Mesendoderm (in vitro differentiated cells): Measurements from ENCODE around the gene ILDR2.

Experiments
- DNase-seq: peaks from one replicate; pipeline ENCODE4 v3.0.0; 2013
- H2AK5ac ChIP-seq: 2 replicates; pipeline ENCODE4 v1.6.1; 2013; ENCODE audit warnings: low read length, inconsistent platforms
- H2BK120ac ChIP-seq: 2 replicates; pipeline ENCODE4 v1.6.1; 2013; ENCODE audit warnings: low read depth, mild to moderate bottlenecking, low read length, moderate library complexity, mixed read lengths
- H2BK15ac ChIP-seq: replicated peaks from 2 replicates; pipeline ENCODE4 v1.6.1; 2013; ENCODE audit warnings: low read depth, mild to moderate bottlenecking, moderate library complexity
- H2BK5ac ChIP-seq: 2 replicates; pipeline ENCODE4 v1.6.1; 2013; ENCODE audit warnings: low read length, inconsistent platforms
- H3K18ac ChIP-seq: 2 replicates; pipeline ENCODE4 v1.6.1; 2013; ENCODE audit warnings: mild to moderate bottlenecking, low read length, mixed read lengths
- H3K23ac ChIP-seq: one replicate; pipeline ENCODE4 v1.6.1; 2013; ENCODE audit warnings: low read length
- H3K27ac ChIP-seq: 2 replicates; pipeline ENCODE4 v1.5.1; 2013; ENCODE audit warnings: low read depth, mild to moderate bottlenecking, inconsistent platforms, low read length, moderate library complexity
- H3K27me3 ChIP-seq: 2 replicates; pipeline ENCODE4 v1.6.1; 2013; ENCODE audit warnings: low read length, control low read depth, mild to moderate bottlenecking, inconsistent platforms; ENCODE audit not compliant: insufficient read depth, poor library complexity
- H3K36me3 ChIP-seq: 2 replicates; pipeline ENCODE4 v1.6.1; 2013; ENCODE audit warnings: low read length, inconsistent platforms; ENCODE audit not compliant: control insufficient read depth, insufficient read depth
- H3K4ac ChIP-seq: one replicate; pipeline ENCODE4 v1.6.1; 2013; ENCODE audit warnings: low read depth, mild to moderate bottlenecking, low read length, moderate library complexity
- H3K4me1 ChIP-seq: 2 replicates; pipeline ENCODE4 v1.6.1; 2013; ENCODE audit warnings: low read depth, low read length, inconsistent platforms; ENCODE audit not compliant: control insufficient read depth
- H3K4me2 ChIP-seq: 2 replicates; pipeline ENCODE4 v1.6.1; 2013; ENCODE audit warnings: low read length
- H3K4me3 ChIP-seq: 2 replicates; pipeline ENCODE4 v1.5.1; 2013; ENCODE audit warnings: mild to moderate bottlenecking, low read length
- H3K56ac ChIP-seq: one replicate; pipeline ENCODE4 v1.6.1; 2013; ENCODE audit warnings: low read length
- H3K79me1 ChIP-seq: 2 replicates; pipeline ENCODE4 v1.6.1; 2013; ENCODE audit warnings: low read length, inconsistent platforms
- H3K79me2 ChIP-seq: 2 replicates; pipeline ENCODE4 v1.6.1; 2013; ENCODE audit warnings: mild to moderate bottlenecking, low read length; ENCODE audit not compliant: control insufficient read depth, insufficient read depth
- H3K9ac ChIP-seq: 2 replicates; pipeline ENCODE4 v1.6.1; 2013; ENCODE audit warnings: low read length, inconsistent platforms
- H4K5ac ChIP-seq: one replicate; pipeline ENCODE4 v1.6.1; 2013; ENCODE audit warnings: low read length
- H4K8ac ChIP-seq: one replicate; pipeline ENCODE4 v1.6.1; 2013; ENCODE audit warnings: low read depth, mild to moderate bottlenecking, control low read depth, low read length, moderate library complexity
- WGBS: extraction: QIAGEN DNeasy Blood & Tissue Kit; methylation state at CpG from one replicate; pipeline ENCODE4 v1.1.7; 2013; ENCODE audit warnings: low lambda C conversion rate, missing lambda C conversion rate; ENCODE audit not compliant: insufficient coverage; ENCODE audit errors: extremely low coverage; 5-methylcytosine and 5-hydroxymethylcytosine counted together

Gene ILDR2

GRCh38 chr1:166939741-166940375, 35.5 kb downstream of the ILDR2 start:
- Histone ChIP-seq H2BK5ac (no peak overlapping the region), H3K79me1 (no peaks in the 10 kb centered on the region), H3K4me1 (no peaks in the 10 kb centered on the region), H3K23ac (no peak overlapping the region), H3K4me2 (no peak overlapping the region), H2BK15ac (no peak overlapping the region), H2AK5ac (no peak overlapping the region), H3K56ac (no peak overlapping the region), H3K4me3 (no peak overlapping the region), H3K18ac (no peak overlapping the region), H3K9ac (no peak overlapping the region), H4K8ac (no peak overlapping the region), H3K27ac (no peak overlapping the region), H3K79me2 (no peaks in the 10 kb centered on the region), H3K36me3 (no peaks in the 10 kb centered on the region), H3K4ac (no peak overlapping the region), H4K5ac (no peak overlapping the region), H3K27me3 (no peaks in the 10 kb centered on the region), H2BK120ac (no peak overlapping the region)
- no peak for DNase-seq
- no CpG with 5 or more reads among the region's 5 CpGs for WGBS

DNA sequence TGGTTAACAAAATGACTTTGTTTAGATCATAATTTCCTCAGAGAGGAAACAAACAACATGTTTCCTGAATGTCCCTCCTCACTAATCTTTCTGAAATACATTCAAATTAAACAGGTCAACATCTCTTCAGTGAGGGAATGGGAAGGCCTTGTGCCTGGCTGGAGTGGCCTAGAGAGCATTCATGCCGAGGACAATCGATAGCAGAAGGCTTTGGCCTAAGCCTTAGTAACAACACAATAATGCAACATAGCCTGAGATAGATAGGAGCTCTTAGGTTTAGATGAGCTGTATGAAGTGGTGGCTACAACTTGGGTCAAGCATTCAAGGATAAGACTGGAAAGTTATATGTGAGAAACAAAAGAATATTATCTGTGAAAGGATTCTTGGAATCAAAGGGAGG, 37.4 kb downstream of the ILDR2 start:
- no CpG with 5 or more reads among the region's 2 CpGs for WGBS
- Histone ChIP-seq H3K4me2 (no peak overlapping the region), H3K4me3 (no peak overlapping the region), H2BK120ac (no peak overlapping the region), H3K56ac (no peak overlapping the region), H4K8ac (no peak overlapping the region), H3K9ac (no peak overlapping the region), H3K4me1 (no peaks in the 10 kb centered on the region), H2BK5ac (no peak overlapping the region), H4K5ac (no peak overlapping the region), H3K36me3 (no peaks in the 10 kb centered on the region), H3K27me3 (no peaks in the 10 kb centered on the region), H2AK5ac (no peak overlapping the region), H3K27ac (no peak overlapping the region), H3K18ac (no peak overlapping the region), H3K4ac (no peak overlapping the region), H3K79me1 (no peaks in the 10 kb centered on the region), H2BK15ac (no peak overlapping the region), H3K23ac (no peak overlapping the region), H3K79me2 (no peaks in the 10 kb centered on the region)
- no peak for DNase-seq

- H3K23ac ChIP-seq = no peak overlapping the region
- no peak overlapping the region for H3K4ac ChIP-seq
- H3K27ac ChIP-seq = no peak overlapping the region
- DNase-seq = no peak
- H2BK5ac ChIP-seq = no peak overlapping the region
- H3K56ac ChIP-seq = no peak overlapping the region
- H3K79me2 ChIP-seq = no peaks in the 10 kb centered on the region
- no CpG with 5 or more reads among the region's 4 CpGs for WGBS
- no peak overlapping the region for H2BK120ac ChIP-seq
- H3K9ac ChIP-seq = no peak overlapping the region
- H3K36me3 ChIP-seq = no peaks in the 10 kb centered on the region
- H3K4me1 ChIP-seq = no peaks in the 10 kb centered on the region
- no peak overlapping the region for H3K4me3 ChIP-seq
- H3K18ac ChIP-seq = no peak overlapping the region
- H4K5ac ChIP-seq = no peak overlapping the region
- H3K4me2 ChIP-seq = no peak overlapping the region
- no peaks in the 10 kb centered on the region for H3K27me3 ChIP-seq
- no peaks in the 10 kb centered on the region for H3K79me1 ChIP-seq
- H2AK5ac ChIP-seq = no peak overlapping the region
- H4K8ac ChIP-seq = no peak overlapping the region
- no peak overlapping the region for H2BK15ac ChIP-seq
Measured at GRCh38 chr1:166937329-166937728, 38.0 kb downstream of the ILDR2 start.

- no peak overlapping the region for H3K9ac ChIP-seq
- no peak overlapping the region for H3K4me2 ChIP-seq
- H3K18ac ChIP-seq = no peak overlapping the region
- no peak overlapping the region for H4K8ac ChIP-seq
- no peak overlapping the region for H2BK5ac ChIP-seq
- no CpG with 5 or more reads among the region's 1 CpG for WGBS
- H4K5ac ChIP-seq = no peak overlapping the region
- no peaks in the 10 kb centered on the region for H3K27me3 ChIP-seq
- H3K4me1 ChIP-seq = no peaks in the 10 kb centered on the region
- no peak overlapping the region for H3K23ac ChIP-seq
- no peak overlapping the region for H3K56ac ChIP-seq
- H3K4ac ChIP-seq = no peak overlapping the region
- no peaks in the 10 kb centered on the region for H3K79me1 ChIP-seq
- no peak overlapping the region for H3K27ac ChIP-seq
- H2BK15ac ChIP-seq = no peak overlapping the region
- no peak overlapping the region for H3K4me3 ChIP-seq
- H3K36me3 ChIP-seq = no peaks in the 10 kb centered on the region
- H3K79me2 ChIP-seq = no peaks in the 10 kb centered on the region
- no peak for DNase-seq
- H2AK5ac ChIP-seq = no peak overlapping the region
- H2BK120ac ChIP-seq = no peak overlapping the region
Measured at GRCh38 chr1:166933633-166934032, 41.7 kb downstream of the ILDR2 start.

GRCh38 chr1:166933140-166933539, 42.2 kb downstream of the ILDR2 start:
- Histone ChIP-seq H3K4me1 (no peaks in the 10 kb centered on the region), H4K8ac (no peak overlapping the region), H3K4me3 (no peak overlapping the region), H3K56ac (no peak overlapping the region), H3K23ac (no peak overlapping the region), H3K27me3 (no peaks in the 10 kb centered on the region), H2BK5ac (no peak overlapping the region), H3K4ac (no peak overlapping the region), H4K5ac (no peak overlapping the region), H3K79me1 (no peaks in the 10 kb centered on the region), H2AK5ac (no peak overlapping the region), H2BK15ac (no peak overlapping the region), H2BK120ac (no peak overlapping the region), H3K4me2 (no peak overlapping the region), H3K27ac (no peak overlapping the region), H3K36me3 (no peaks in the 10 kb centered on the region), H3K18ac (no peak overlapping the region), H3K9ac (no peak overlapping the region), H3K79me2 (no peaks in the 10 kb centered on the region)
- DNase-seq = no peak

DNA sequence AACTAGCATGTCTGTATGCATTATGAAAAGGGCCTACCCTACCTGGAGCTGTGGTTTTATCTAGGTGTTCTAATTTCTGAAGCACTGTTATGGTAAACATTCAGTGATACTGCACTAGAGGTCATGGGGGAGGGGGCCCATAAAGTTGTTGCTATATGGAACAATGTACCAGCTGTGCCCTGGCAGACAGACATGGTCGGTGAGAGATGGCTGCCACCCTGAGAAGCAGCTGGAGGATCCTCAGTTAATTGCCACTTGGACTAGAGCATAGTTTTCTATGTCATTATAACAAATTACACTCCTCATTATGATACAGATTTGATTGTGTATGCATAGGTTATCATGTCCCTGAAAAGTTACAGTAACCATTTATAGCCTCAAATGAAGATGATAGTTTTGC, 45.4 kb downstream of the ILDR2 start:
- no peak overlapping the region for H4K8ac ChIP-seq
- WGBS = no CpG with 5 or more reads among the region's 1 CpG

More for the DNA sequence above, 45.4 kb downstream of the ILDR2 start:
- H3K18ac ChIP-seq = no peak overlapping the region
- H3K79me1 ChIP-seq = no peaks in the 10 kb centered on the region
- DNase-seq = no peak
- no peak overlapping the region for H4K5ac ChIP-seq
- no peak overlapping the region for H3K23ac ChIP-seq
- no peaks in the 10 kb centered on the region for H3K79me2 ChIP-seq
- no peak overlapping the region for H3K4me2 ChIP-seq
- H3K4me1 ChIP-seq = no peaks in the 10 kb centered on the region
- no peak overlapping the region for H3K56ac ChIP-seq
- H2BK5ac ChIP-seq = no peak overlapping the region
- H3K4me3 ChIP-seq = no peak overlapping the region
- no peak overlapping the region for H2BK15ac ChIP-seq
- no peak overlapping the region for H3K27ac ChIP-seq
- H3K27me3 ChIP-seq = no peaks in the 10 kb centered on the region
- no peaks in the 10 kb centered on the region for H3K36me3 ChIP-seq
- no peak overlapping the region for H3K4ac ChIP-seq
- no peak overlapping the region for H2BK120ac ChIP-seq
- no peak overlapping the region for H2AK5ac ChIP-seq
- H3K9ac ChIP-seq = no peak overlapping the region
